Chondrocyte (in vitro differentiated cells): ENCODE results near the gene LACTBL1. TPM values are rescaled to one million over a fixed set of nuclear protein-coding genes. Genes with fewer than 3 reads are reported as not detected.
A peak's percentile ranks its signal among the peaks of the same experiment; 100 is the strongest.

Experiments used
- DNase-seq: peaks from one replicate; pipeline ENCODE4 v3.0.0; 2021; ENCODE audit warnings: mixed read lengths, low spot score
- H3K27ac Mint-ChIP-seq: one replicate; pipeline ENCODE4 v1.8.0; 2021; ENCODE audit warnings: mild to moderate bottlenecking, moderate library complexity, mixed read lengths; ENCODE audit not compliant: unreplicated experiment
- H3K27me3 Mint-ChIP-seq: 2 replicates; pipeline ENCODE4 v1.8.0; 2021; ENCODE audit warnings: low read depth, mixed read lengths
- H3K36me3 Mint-ChIP-seq: 2 replicates; pipeline ENCODE4 v1.8.0; 2021; ENCODE audit warnings: low read depth, mixed read lengths
- H3K4me1 Mint-ChIP-seq: 2 replicates; pipeline ENCODE4 v1.8.0; 2021; ENCODE audit warnings: low read depth, mild to moderate bottlenecking, mixed read lengths
- H3K4me3 Mint-ChIP-seq: one replicate; pipeline ENCODE4 v1.8.0; 2021; ENCODE audit warnings: mild to moderate bottlenecking, moderate library complexity, mixed read lengths; ENCODE audit not compliant: unreplicated experiment
- H3K9me3 Mint-ChIP-seq: 2 replicates; pipeline ENCODE4 v1.8.0; 2021; ENCODE audit warnings: low read depth, mixed read lengths
- CTCF ChIP-seq: fragments of 200-600 bp; sonication (generic); IDR thresholded peaks from 2 replicates; pipeline ENCODE4 v1.5.0; 2021; ENCODE audit warnings: antibody characterized with exemption, mild to moderate bottlenecking, moderate library complexity
- long read RNA-seq: library from polyadenylated mRNA; stranded (forward); transcript quantifications from one replicate; pipeline ENCODE4 v2.0.0, GENCODE V29; 2021
- total RNA-seq: library from RNA; stranded (reverse); gene quantifications from 3 replicates; pipeline ENCODE4 v1.2.1, GENCODE V29; 2021

Gene LACTBL1
- total RNA-seq, result not detected in 3 replicates
- long read RNA-seq, result 0 reads

GRCh38 chr1:22972760-22973159 is at the start of gene LACTBL1:
Gene LACTBL1, minus strand, starts transcription at chr1:22972866. Its CDS starts 550 bp downstream, at chr1:22972316.
- peaks cover 32% of the 10 kb centered on the region for H3K4me1 Mint-ChIP-seq
- no peak for TF ChIP-seq CTCF
- DNase-seq, result no peak
- H3K36me3 Mint-ChIP-seq, result no peaks in the 10 kb centered on the region
- H3K4me3 Mint-ChIP-seq, result no peak within 1 kb of the TSS
- no peaks in the 10 kb centered on the region for H3K9me3 Mint-ChIP-seq
- no peaks in the 10 kb centered on the region for H3K27me3 Mint-ChIP-seq
- H3K27ac Mint-ChIP-seq, result no peak within 1 kb of the TSS

GRCh38 chr1:23021834-23022233 is 49.2 kb upstream of the LACTBL1 start:
- Mint-ChIP-seq H3K36me3 (peaks cover 4% of the 10 kb centered on the region), H3K9me3 (peaks cover 17% of the 10 kb centered on the region), H3K4me3 (peak overlapping the region; percentile 95), H3K4me1 (peaks cover 51% of the 10 kb centered on the region), H3K27me3 (no peaks in the 10 kb centered on the region), H3K27ac (peak overlapping the region; percentile 96)
- no peak for DNase-seq
- no peak for TF ChIP-seq CTCF

GRCh38 chr1:23020706-23021405 is 48.2 kb upstream of the LACTBL1 start:
- Mint-ChIP-seq H3K27ac (peak overlapping the region; percentile 96), H3K27me3 (no peaks in the 10 kb centered on the region), H3K4me3 (peak overlapping the region; percentile 95), H3K36me3 (peaks cover 4% of the 10 kb centered on the region), H3K4me1 (peaks cover 45% of the 10 kb centered on the region), H3K9me3 (peaks cover 17% of the 10 kb centered on the region)
- DNase-seq, result no peak
- TF ChIP-seq CTCF, result no peak

GRCh38 chr1:23019863-23020625 is 47.4 kb upstream of the LACTBL1 start:
- no peak for DNase-seq
- no peak for TF ChIP-seq CTCF

GRCh38 chr1:23019094-23019862 is 46.6 kb upstream of the LACTBL1 start, which contains the start of gene KDM1A:
Gene KDM1A, plus strand, starts transcription at chr1:23019468. Its CDS starts 129 bp downstream, at chr1:23019597.
- peak; percentile 99 for DNase-seq
- Mint-ChIP-seq H3K27me3 (no peaks in the 10 kb centered on the region), H3K4me3 (peak within 1 kb of the TSS; percentile 95), H3K9me3 (peaks cover 17% of the 10 kb centered on the region), H3K4me1 (peaks cover 39% of the 10 kb centered on the region), H3K36me3 (peaks cover 4% of the 10 kb centered on the region), H3K27ac (peak within 1 kb of the TSS; percentile 96)
- TF ChIP-seq CTCF, result peak; percentile 70

More at GRCh38 chr1:23019863-23020625, 47.4 kb upstream of the LACTBL1 start:
- Mint-ChIP-seq H3K9me3 (peaks cover 17% of the 10 kb centered on the region), H3K4me1 (peaks cover 42% of the 10 kb centered on the region), H3K4me3 (peak overlapping the region; percentile 95), H3K27me3 (no peaks in the 10 kb centered on the region), H3K36me3 (peaks cover 4% of the 10 kb centered on the region), H3K27ac (peak overlapping the region; percentile 96)
